A673 (cell line): ENCODE measurements around the gene ARHGEF4.

Source experiments
- EZH2 ChIP-seq: fragments of 200-600 bp; sonication (generic); IDR thresholded peaks from 2 replicates; pipeline ENCODE4 v1.6.1; 2017; ENCODE audit warnings: borderline replicate concordance, low read depth, mild to moderate bottlenecking, mixed read lengths, antibody characterized with exemption, low read length; ENCODE audit not compliant: poor library complexity, severe bottlenecking
- TF ChIP-seq, protein P1 (sequence below): fragments of 300-800, 200-600 bp; sonication (generic); conservative IDR thresholded peaks from 2 replicates; pipeline ENCODE4 v1.5.1; 2017; ENCODE audit warnings: low read depth, mild to moderate bottlenecking, antibody characterized with exemption, low read length, moderate library complexity, mixed read lengths

DNA sequence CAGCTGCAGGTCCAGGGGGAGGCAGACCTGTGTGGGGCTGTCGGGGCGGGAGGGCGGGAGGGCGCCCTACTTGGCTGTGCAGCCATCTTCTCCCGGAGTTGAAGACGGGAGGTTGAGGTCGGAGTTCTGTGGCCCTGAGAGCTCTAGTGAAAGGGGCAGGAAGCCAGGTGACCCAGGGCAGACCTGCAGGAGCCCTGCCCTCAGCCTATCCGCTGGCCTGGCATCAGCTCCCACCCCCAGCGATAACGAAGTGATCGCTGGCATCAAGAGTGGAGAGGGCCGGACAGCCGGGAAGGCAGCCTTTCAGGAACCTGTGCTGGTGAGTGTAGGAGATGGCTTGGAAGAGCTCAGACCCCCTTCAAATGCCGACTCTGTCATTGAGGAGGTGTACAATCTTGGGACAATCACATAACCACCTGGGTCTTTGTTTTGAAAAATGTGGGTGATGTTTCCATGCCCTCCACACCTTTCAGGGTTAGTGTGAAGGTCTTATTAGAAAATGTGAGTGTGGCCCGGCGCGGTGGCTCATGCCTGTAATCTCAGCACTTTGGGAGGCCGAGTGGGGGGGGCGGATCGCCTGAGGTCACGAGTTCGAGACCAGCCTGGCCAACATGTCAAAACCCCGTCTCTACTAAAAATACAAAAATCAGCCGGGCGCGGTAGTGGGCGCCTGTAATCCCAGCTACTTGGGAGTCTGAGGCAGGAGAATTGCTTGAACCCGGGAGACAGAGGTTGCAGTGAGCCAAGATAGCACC is 1.3 kb downstream of the ARHGEF4 start:
- TF ChIP-seq, protein P1, sequence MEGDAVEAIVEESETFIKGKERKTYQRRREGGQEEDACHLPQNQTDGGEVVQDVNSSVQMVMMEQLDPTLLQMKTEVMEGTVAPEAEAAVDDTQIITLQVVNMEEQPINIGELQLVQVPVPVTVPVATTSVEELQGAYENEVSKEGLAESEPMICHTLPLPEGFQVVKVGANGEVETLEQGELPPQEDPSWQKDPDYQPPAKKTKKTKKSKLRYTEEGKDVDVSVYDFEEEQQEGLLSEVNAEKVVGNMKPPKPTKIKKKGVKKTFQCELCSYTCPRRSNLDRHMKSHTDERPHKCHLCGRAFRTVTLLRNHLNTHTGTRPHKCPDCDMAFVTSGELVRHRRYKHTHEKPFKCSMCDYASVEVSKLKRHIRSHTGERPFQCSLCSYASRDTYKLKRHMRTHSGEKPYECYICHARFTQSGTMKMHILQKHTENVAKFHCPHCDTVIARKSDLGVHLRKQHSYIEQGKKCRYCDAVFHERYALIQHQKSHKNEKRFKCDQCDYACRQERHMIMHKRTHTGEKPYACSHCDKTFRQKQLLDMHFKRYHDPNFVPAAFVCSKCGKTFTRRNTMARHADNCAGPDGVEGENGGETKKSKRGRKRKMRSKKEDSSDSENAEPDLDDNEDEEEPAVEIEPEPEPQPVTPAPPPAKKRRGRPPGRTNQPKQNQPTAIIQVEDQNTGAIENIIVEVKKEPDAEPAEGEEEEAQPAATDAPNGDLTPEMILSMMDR: no peak
- no peak for TF ChIP-seq EZH2
